Endothelial cell of umbilical vein (primary cell): ENCODE results near the gene JMJD6. TPM values are rescaled to one million over a fixed set of nuclear protein-coding genes. Genes with fewer than 3 reads are reported as not detected.

ENCODE experiments used
- BruUV-seq: library from RNA; stranded (reverse); fragments of 400-500 nt; replicated peaks from 2 replicates; lab custom pipeline; 2021; lab: Mats Ljungman, UMichigan
- CTCF ChIA-PET: fragments of 300-600, 350-600 bp; sonication (Branson Sonifier 250); formaldehyde crosslinking; loops from one replicate; lab custom pipeline; 2021; ENCODE audit warnings: antibody characterized with exemption, inconsistent platforms; lab: Charles Lee
- POLR2A ChIA-PET: fragments of 300-600, 350-600 bp; sonication (Branson Sonifier 250); formaldehyde crosslinking; loops from one replicate; lab custom pipeline; 2021; ENCODE audit warnings: antibody characterized with exemption, inconsistent platforms; lab: Charles Lee
- DNase-seq: peaks from one replicate; pipeline ENCODE4 v3.0.0-alpha.2; 2011; ENCODE audit warnings: low read depth, low spot score
- FAIRE-seq: peaks from 2 replicates; lab custom pipeline; 2011; peaks lifted over from hg19 to GRCh38; lab: Jason Lieb, UNC
- H2AFZ ChIP-seq: 2 replicates; pipeline ENCODE4 v1.6.0; 2012; ENCODE audit warnings: low read depth, low read length, control low read depth, inconsistent platforms
- H3K27ac ChIP-seq: 2 replicates; pipeline ENCODE4 v1.5.1; 2011; ENCODE audit warnings: low read depth, mild to moderate bottlenecking, control low read depth, low read length, moderate library complexity; ENCODE audit not compliant: insufficient read depth
- H3K27me3 ChIP-seq, 2 experiments: 2 replicates each; pipeline versions ENCODE4 v1.6.0 to v1.6.1; 2011; ENCODE audit warnings: low read length in 2 of 2, mixed read lengths in 1 of 2; ENCODE audit not compliant: control insufficient read depth in 2 of 2, insufficient read depth in 2 of 2
- H3K36me3 ChIP-seq, 2 experiments: 2 replicates in 1 of 2; 3 replicates in 1 of 2; pipeline ENCODE4 v1.5.1; 2011; ENCODE audit warnings: low read length in 2 of 2, mild to moderate bottlenecking in 1 of 2, moderate library complexity in 1 of 2; ENCODE audit not compliant: control insufficient read depth in 2 of 2, insufficient read depth in 2 of 2; ENCODE audit errors: extremely low read depth in 1 of 2
- H3K4me1 ChIP-seq: 3 replicates; pipeline ENCODE4 v1.5.1; 2011; ENCODE audit warnings: mild to moderate bottlenecking, low read length; ENCODE audit not compliant: control insufficient read depth, insufficient read depth; ENCODE audit errors: extremely low read depth
- H3K4me2 ChIP-seq: 2 replicates; pipeline ENCODE4 v1.6.1; 2011; ENCODE audit warnings: low read length, control low read depth, mixed read lengths; ENCODE audit not compliant: insufficient read depth
- H3K4me3 ChIP-seq, 3 experiments: fragments of 200-600 bp in 1 of 3; sonication (generic), shearing (Covaris generic) in 1 of 3; replicated peaks in 1 of 3; 2 replicates each; pipeline ENCODE4 v1.5.1; 2011 to 2016; ENCODE audit warnings: control low read depth in 3 of 3, low read length in 3 of 3, mild to moderate bottlenecking in 2 of 3, inconsistent platforms in 1 of 3, low read depth in 1 of 3, moderate library complexity in 1 of 3; ENCODE audit not compliant: insufficient read depth in 1 of 3
- H3K79me2 ChIP-seq: 2 replicates; pipeline ENCODE4 v1.6.0; 2012; ENCODE audit warnings: low read length, inconsistent platforms; ENCODE audit not compliant: control insufficient read depth, insufficient read depth
- H3K9ac ChIP-seq: replicated peaks from 2 replicates; pipeline ENCODE3; 2011; ENCODE audit warnings: low read length, control low read depth; ENCODE audit not compliant: insufficient read depth; ENCODE audit errors: extremely low read depth
- H3K9me1 ChIP-seq: replicated peaks from 3 replicates; pipeline ENCODE4 v1.6.0; 2011; ENCODE audit warnings: mild to moderate bottlenecking, low read length; ENCODE audit not compliant: control insufficient read depth, insufficient read depth; ENCODE audit errors: extremely low read depth
- H3K9me3 ChIP-seq: replicated peaks from 2 replicates; pipeline ENCODE4 v1.5.1; 2012; ENCODE audit warnings: low read length, inconsistent platforms; ENCODE audit not compliant: control insufficient read depth, insufficient read depth
- H4K20me1 ChIP-seq: replicated peaks from 2 replicates; pipeline ENCODE3; 2011; ENCODE audit warnings: mild to moderate bottlenecking, low read length; ENCODE audit not compliant: control insufficient read depth, insufficient read depth; ENCODE audit errors: extremely low read depth
- CTCF ChIP-seq, 2 donors: IDR thresholded peaks; 1 replicate in 1 of 2; 2 replicates in 1 of 2; pipeline ENCODE4 v1.5.1; 2011; ENCODE audit warnings: low read length in 2 of 2, mild to moderate bottlenecking in 2 of 2, moderate library complexity in 2 of 2, control low read depth in 1 of 2, inconsistent platforms in 1 of 2, low read depth in 1 of 2; ENCODE audit not compliant: insufficient read depth in 1 of 2; ENCODE audit errors: extremely low read depth in 1 of 2
- EZH2 ChIP-seq: IDR thresholded peaks from 2 replicates; pipeline ENCODE4 v1.6.1; 2012; ENCODE audit warnings: borderline replicate concordance, low read depth, mild to moderate bottlenecking, moderate library complexity, low read length, inconsistent platforms; ENCODE audit not compliant: severe bottlenecking
- FOS ChIP-seq: IDR thresholded peaks from 2 replicates; pipeline ENCODE4 v1.6.1; 2011; ENCODE audit warnings: mild to moderate bottlenecking, low read length, moderate library complexity, borderline replicate concordance; ENCODE audit not compliant: insufficient read depth
- GATA2 ChIP-seq: IDR thresholded peaks from 2 replicates; pipeline ENCODE4 v1.7.0; 2011; ENCODE audit warnings: low read depth, mild to moderate bottlenecking, moderate library complexity, mixed read lengths, low read length; ENCODE audit not compliant: insufficient read length, insufficient read depth
- JUN ChIP-seq: IDR thresholded peaks from 2 replicates; pipeline ENCODE4 v1.6.1; 2011; ENCODE audit warnings: borderline replicate concordance, low read depth; ENCODE audit not compliant: insufficient read length, insufficient read depth
- MAX ChIP-seq: IDR thresholded peaks from 2 replicates; pipeline ENCODE4 v1.6.1; 2011; ENCODE audit not compliant: insufficient read depth, insufficient read length
- MYC ChIP-seq: IDR thresholded peaks from one replicate; pipeline ENCODE4 v1.6.1; 2011; ENCODE audit warnings: mild to moderate bottlenecking, low read depth, low read length
- POLR2A ChIP-seq: IDR thresholded peaks from 2 replicates; pipeline ENCODE4 v1.6.1; 2012; ENCODE audit warnings: low read depth, mild to moderate bottlenecking, control low read depth, low read length
- POLR2AphosphoS5 ChIP-seq: IDR thresholded peaks from 2 replicates; pipeline ENCODE4 v1.6.1; 2012; ENCODE audit warnings: low read depth, mild to moderate bottlenecking, control low read depth, low read length, moderate library complexity; ENCODE audit not compliant: insufficient read depth
- dilution Hi-C: fragments of 300-500 bp; cut with MboI; formaldehyde crosslinking; loops from one replicate; pipeline ENCODE4 v1.15.0; 2019; ENCODE audit warnings: low sequenced_read_pairs; ENCODE audit not compliant: extremely low pct_ligation_motif_present
- intact Hi-C: fragments of 100-400 bp; cut with micrococcal nuclease; formaldehyde crosslinking; loops from one replicate; pipeline ENCODE4 v1.10.0; 2022
- polyA plus RNA-seq, 4 experiments: library from polyadenylated mRNA; depleted of rRNA in 3 of 4; stranded (reverse) in 3 of 4; unstranded in 1 of 4; fragments of >200 nt; gene quantifications; 2 replicates each; pipeline versions ENCODE4 v1.2.1 to v1.2.3, GENCODE V29; 2011 to 2012; ENCODE audit warnings: missing spikeins in 1 of 4
- total RNA-seq: library from RNA; stranded (reverse); gene quantifications from 2 replicates; pipeline ENCODE4 v1.2.3, GENCODE V29; 2021

The JMJD6 gene
- total and polyA plus RNA-seq, 2 donors (not counting 3 experiments of a cell fraction or from before 2014, with no cell fraction given): 19.8 to 36.6 TPM

- Histone ChIP-seq H4K20me1 (no peaks in the 10 kb centered on the region), H3K4me2 (no peak overlapping the region), H3K9me3 (no peaks in the 10 kb centered on the region), H2AFZ (no peak overlapping the region), H3K9me1 (no peaks in the 10 kb centered on the region), H3K9ac (no peak overlapping the region), H3K79me2 (no peaks in the 10 kb centered on the region), H3K27me3 (no peaks in the 10 kb centered on the region), H3K4me3 (no peak overlapping the region), H3K36me3 (no peaks in the 10 kb centered on the region), H3K4me1 (no peaks in the 10 kb centered on the region), H3K27ac (no peak overlapping the region)
- intact Hi-C loops (no loop called here), dilution Hi-C loops (no loop called here)
- no peak for DNase-seq
- ChIA-PET POLR2A (no interaction called here), CTCF (interaction anchor here (1.0 to 2.0 kb wide), 3 partner anchors 17 to 301 kb away, joined by 3 to 5 read pairs (median 3); partner anchors contain the start of gene MFSD11)
- TF ChIP-seq POLR2AphosphoS5 (no peak), MYC (no peak), MAX (no peak), GATA2 (no peak), EZH2 (no peak), POLR2A (no peak), CTCF (IDR thresholded peaks at IDR 0.05; ENCODE audit: extremely low read depth in 1 of 2, insufficient read depth in 1 of 2, low read depth in 1 of 2, low read length in 2 of 2) (no peak), JUN (no peak), FOS (no peak)
- no peak for FAIRE-seq
- BruUV-seq: no TSS peak
Observed at GRCh38 chr17:76755285-76755684, 28.9 kb upstream of the JMJD6 start.
